Upper lobe of left lung (tissue), 6 donors: ENCODE measurements around the gene MYBPHL. TPM values are rescaled to one million over a fixed set of nuclear protein-coding genes. Genes with fewer than 3 reads are reported as not detected.
"Not testable (repeated sequence)": the region's sequence is repeated elsewhere in the genome, so short reads cannot be mapped to it uniquely, and the experiment has no call there.

ENCODE experiments used
- ATAC-seq, 2 donors: fragments of 200-7000 bp; cut with Tn5 transposase; one replicate each; pipeline ENCODE4 v1.9.1; 2022; ENCODE audit warnings: mild to moderate bottlenecking in 2 of 2, moderate library complexity in 2 of 2; ENCODE audit not compliant: low FRiP score in 2 of 2
- DNase-seq, 2 donors: peaks; one replicate each; pipeline ENCODE4 v3.0.0-alpha.2; 2019 to 2020
- H3K27ac ChIP-seq, 4 donors: fragments of 200-600 bp; sonication (generic); one replicate each; pipeline ENCODE4 v1.5.1; 2016 to 2019
- H3K27me3 ChIP-seq, 4 donors: fragments of 200-600 bp; sonication (generic); one replicate each; pipeline ENCODE4 v1.5.1; 2017 to 2019
- H3K36me3 ChIP-seq, 4 donors: fragments of 200-600 bp; sonication (generic); one replicate each; pipeline ENCODE4 v1.5.1; 2016 to 2019
- H3K4me1 ChIP-seq, 4 donors: fragments of 200-600 bp; sonication (generic); one replicate each; pipeline ENCODE4 v1.5.1; 2018 to 2019
- H3K4me3 ChIP-seq, 4 donors: fragments of 200-600 bp; sonication (generic); one replicate each; pipeline ENCODE4 v1.5.1; 2017 to 2019; ENCODE audit warnings: mild to moderate bottlenecking in 2 of 4, moderate library complexity in 1 of 4
- H3K9me3 ChIP-seq, 4 donors: fragments of 200-600 bp; sonication (generic); one replicate each; pipeline ENCODE4 v1.5.1; 2018 to 2019
- CTCF ChIP-seq, 6 experiments: fragments of 450-650 bp in 4 of 6; fragments of 200-600 bp in 2 of 6; sonication (generic) in 2 of 6; IDR thresholded peaks; one replicate each; pipeline ENCODE4 v1.5.1; 2016 to 2019; ENCODE audit warnings: antibody characterized with exemption in 6 of 6
- EP300 ChIP-seq, 4 donors: sonication (generic); formaldehyde crosslinking; IDR thresholded peaks; one replicate each; pipeline ENCODE4 v1.5.1; 2017; ENCODE audit warnings: antibody characterized with exemption in 4 of 4, control low read depth in 2 of 4
- POLR2A ChIP-seq, 4 donors: fragments of 450-650 bp; IDR thresholded peaks; one replicate each; pipeline ENCODE4 v1.5.1; 2016 to 2017; ENCODE audit warnings: antibody characterized with exemption in 4 of 4, mild to moderate bottlenecking in 2 of 4
- POLR2AphosphoS5 ChIP-seq, 2 donors: sonication (generic); formaldehyde crosslinking; IDR thresholded peaks; one replicate each; pipeline ENCODE4 v1.5.1; 2017; ENCODE audit warnings: antibody characterized with exemption in 2 of 2
- WGBS, 2 donors: methylation state at CpG; one replicate each; pipeline ENCODE4 v1.1.5; 2017 to 2018; 5-methylcytosine and 5-hydroxymethylcytosine counted together
- total RNA-seq, 6 donors: library from RNA; depleted of rRNA in 4 of 6; stranded (reverse); fragments of >200 nt in 4 of 6; gene quantifications; one replicate each; pipeline versions ENCODE4 v1.1.0 to v1.2.1, GENCODE V29; 2016 to 2021
- donor health status: DM: no; HTN: no; CAD: no; lungs with moderate emphysema.
- donor health status: DM: no; HTN: yes; CAD: no; lungs with severe emphysema.

Gene MYBPHL
- total RNA-seq, 6 donors from 2014 or later: 1.8 to 8.6 (median 3.1) TPM; not detected in 1

GRCh38 chr1:109312246-109312645 is 5.4 kb upstream of the MYBPHL start:
- Histone ChIP-seq H3K4me1 (peaks cover 8 to 20% (median 10%) of the 10 kb centered on the region in 4 donors), H3K27ac (no peak overlapping the region), H3K4me3 (no peak overlapping the region), H3K9me3 (no peaks in the 10 kb centered on the region), H3K36me3 (peaks cover 9 to 61% (median 26%) of the 10 kb centered on the region in 4 donors), H3K27me3 (no peaks in the 10 kb centered on the region)
- no peak for TF ChIP-seq POLR2A (IDR thresholded peaks at IDR 0.05)
- TF ChIP-seq POLR2AphosphoS5 (IDR thresholded peaks at IDR 0.05): no peak
- TF ChIP-seq EP300 (IDR thresholded peaks at IDR 0.05): no peak
- 91 to 95% methylated on average over 2 of the region's 2 CpGs for WGBS, 2 donors
- no peak for DNase-seq
- no peak for ATAC-seq

GRCh38 chr1:109309347-109309746 is 2.5 kb upstream of the MYBPHL start:
- Histone ChIP-seq H3K27ac (no peak overlapping the region), H3K36me3 (peaks cover 2 to 32% (median 12%) of the 10 kb centered on the region in 4 donors), H3K9me3 (no peaks in the 10 kb centered on the region), H3K4me1 (peaks cover 26 to 47% (median 33%) of the 10 kb centered on the region in 4 donors), H3K4me3 (no peak overlapping the region), H3K27me3 (no peaks in the 10 kb centered on the region)
- no peak for TF ChIP-seq POLR2AphosphoS5 (IDR thresholded peaks at IDR 0.05)
- no peak for TF ChIP-seq EP300 (IDR thresholded peaks at IDR 0.05)
- no peak for TF ChIP-seq POLR2A (IDR thresholded peaks at IDR 0.05)
- TF ChIP-seq CTCF (IDR thresholded peaks at IDR 0.05): no peak
- DNase-seq (no peak), ATAC-seq (no peak)
- 61 to 81% methylated on average over 2 of the region's 2 CpGs for WGBS, 2 donors

- DNase-seq: peak; percentile 71
- no peaks in the 10 kb centered on the region for H3K9me3 ChIP-seq
- peaks cover 0 to 13% (median 3%) of the 10 kb centered on the region in 4 donors for H3K36me3 ChIP-seq
- peak overlapping the region; percentile 20 to 68 (median 63) for H3K27ac ChIP-seq
- H3K4me1 ChIP-seq: peaks cover 26 to 38% (median 31%) of the 10 kb centered on the region in 4 donors
- WGBS, 2 donors: 39 to 55% methylated on average over 14 of the region's 14 CpGs
- H3K27me3 ChIP-seq: no peaks in the 10 kb centered on the region
- peak; percentile 51 to 86 for ATAC-seq
- no peak overlapping the region for H3K4me3 ChIP-seq
- TF ChIP-seq POLR2AphosphoS5 (IDR thresholded peaks at IDR 0.05): peak in 1 of 2 donors; percentile 7
- TF ChIP-seq POLR2A (IDR thresholded peaks at IDR 0.05): no peak
Observed at GRCh38 chr1:109307274-109308021, 637 bp upstream of the MYBPHL start.

- H3K27me3 ChIP-seq, H3K36me3 ChIP-seq, H3K9me3 ChIP-seq, H3K4me3 ChIP-seq: not testable (repeated sequence)
- Histone ChIP-seq H3K27ac (peak overlapping the region; percentile 30 to 68 (median 63)), H3K4me1 (peaks cover 26 to 38% (median 31%) of the 10 kb centered on the region in 4 donors)
- peak in 1 of 2 donors; percentile 15 for TF ChIP-seq POLR2AphosphoS5 (IDR thresholded peaks at IDR 0.05)
- peak in 1 of 2 donors; percentile 63 for DNase-seq
- WGBS, 2 donors: 41 to 45% methylated on average over 10 of the region's 10 CpGs
- peak in 1 of 2 donors; percentile 35 for ATAC-seq
Observed at GRCh38 chr1:109305991-109306390, 820 bp downstream of the MYBPHL start.

- H3K27ac ChIP-seq: peak overlapping the region; percentile 30 to 66 (median 56)
- peaks cover 37 to 48% (median 39%) of the 10 kb centered on the region in 4 donors for H3K4me1 ChIP-seq
- no peak overlapping the region for H3K4me3 ChIP-seq
- H3K9me3 ChIP-seq: no peaks in the 10 kb centered on the region
- TF ChIP-seq CTCF (IDR thresholded peaks at IDR 0.05) (no peak), POLR2AphosphoS5 (IDR thresholded peaks at IDR 0.05) (no peak), EP300 (IDR thresholded peaks at IDR 0.05) (no peak), POLR2A (IDR thresholded peaks at IDR 0.05) (no peak)
- WGBS, 2 donors: 67 to 69% methylated on average over 8 of the region's 8 CpGs
- peaks cover 0 to 4% (median 0%) of the 10 kb centered on the region in 4 donors for H3K36me3 ChIP-seq
- ATAC-seq (no peak), DNase-seq (no peak)
- no peaks in the 10 kb centered on the region for H3K27me3 ChIP-seq
Observed at GRCh38 chr1:109304226-109304920, 2.4 kb downstream of the MYBPHL start.

- 91 to 93% methylated on average over 5 of the region's 5 CpGs for WGBS, 2 donors
- Histone ChIP-seq H3K27me3 (no peaks in the 10 kb centered on the region), H3K9me3 (no peaks in the 10 kb centered on the region), H3K27ac (no peak overlapping the region), H3K36me3 (no peaks in the 10 kb centered on the region), H3K4me3 (no peak overlapping the region), H3K4me1 (peaks cover 39 to 45% (median 44%) of the 10 kb centered on the region in 4 donors)
- ATAC-seq: no peak
- TF ChIP-seq EP300 (IDR thresholded peaks at IDR 0.05) (no peak), POLR2AphosphoS5 (IDR thresholded peaks at IDR 0.05) (no peak), POLR2A (IDR thresholded peaks at IDR 0.05) (no peak), CTCF (IDR thresholded peaks at IDR 0.05) (no peak)
- DNase-seq: no peak
Observed at GRCh38 chr1:109301874-109302273, 4.9 kb downstream of the MYBPHL start.
